H4 (cell line): ENCODE results near the gene CAST. TPM values are rescaled to one million over a fixed set of nuclear protein-coding genes. Genes with fewer than 3 reads are reported as not detected.
"Not testable (repeated sequence)": the region's sequence is repeated elsewhere in the genome, so short reads cannot be mapped to it uniquely, and the experiment has no call there.

ENCODE experiments used
- DNase-seq: peaks from one replicate; pipeline ENCODE4 v3.0.0-alpha.2; 2015; ENCODE audit warnings: low spot score
- total RNA-seq: library from RNA; depleted of rRNA; stranded (reverse); fragments of >200 nt; shearing (Covaris generic); gene quantifications from 2 replicates; pipeline ENCODE4 v1.2.3, GENCODE V29; 2014

CAST gene
- total RNA-seq, 1 experiment from 2014 or later = 126 TPM

DNA sequence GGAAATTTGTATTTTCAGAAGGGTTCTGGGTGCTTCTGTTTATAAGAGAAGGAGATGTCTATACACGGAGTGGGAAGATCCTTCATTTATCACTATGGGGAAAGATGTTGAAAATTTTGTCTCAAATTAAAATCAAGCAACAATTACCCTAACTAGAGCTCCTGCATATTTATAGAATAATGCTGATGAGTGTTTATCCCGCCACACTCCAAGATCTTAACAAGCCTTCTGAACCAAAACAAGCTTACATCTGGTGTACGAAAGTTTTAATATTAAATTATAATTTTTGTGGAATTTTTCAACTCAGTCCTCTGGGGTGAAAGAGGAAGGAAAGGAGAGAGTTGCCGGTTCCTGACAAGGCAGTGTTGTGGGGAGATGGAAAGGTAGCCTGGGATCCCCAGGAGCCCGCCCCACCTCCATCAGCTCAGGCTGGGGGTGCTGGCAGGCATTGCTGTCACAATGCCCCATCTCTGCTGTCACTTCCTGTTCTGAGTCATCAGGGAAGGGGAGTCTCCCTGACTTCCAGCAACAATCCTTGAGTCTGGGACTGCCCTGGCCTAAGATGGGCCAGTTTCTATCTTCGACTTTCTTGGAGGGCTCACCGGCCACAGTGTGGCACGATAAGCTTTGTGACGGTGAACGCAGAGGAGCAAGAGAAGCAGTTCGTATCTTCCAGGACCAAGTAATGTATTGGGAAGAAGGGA lies 81.0 kb downstream of the CAST start:
- no peak for DNase-seq

DNA sequence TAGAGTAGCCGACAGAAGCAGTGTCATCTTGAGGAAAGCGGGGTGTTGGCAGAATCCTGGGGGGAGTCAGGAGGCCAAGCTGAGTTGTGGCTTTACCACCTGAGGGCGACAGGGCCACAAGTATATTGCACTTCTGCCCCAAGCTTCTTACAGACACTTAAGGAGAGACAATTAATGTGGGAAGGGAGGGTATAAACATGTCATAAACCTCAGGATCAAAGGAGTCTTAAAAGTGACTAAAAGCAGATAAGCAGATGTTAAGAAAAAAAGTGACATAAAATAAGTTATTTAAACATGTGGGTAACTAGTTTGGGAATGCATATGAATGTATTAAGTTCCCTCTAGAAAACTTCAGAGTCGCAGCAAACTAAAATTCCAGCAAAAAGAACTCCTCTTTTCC lies 81.6 kb downstream of the CAST start:
- no peak for DNase-seq

DNA sequence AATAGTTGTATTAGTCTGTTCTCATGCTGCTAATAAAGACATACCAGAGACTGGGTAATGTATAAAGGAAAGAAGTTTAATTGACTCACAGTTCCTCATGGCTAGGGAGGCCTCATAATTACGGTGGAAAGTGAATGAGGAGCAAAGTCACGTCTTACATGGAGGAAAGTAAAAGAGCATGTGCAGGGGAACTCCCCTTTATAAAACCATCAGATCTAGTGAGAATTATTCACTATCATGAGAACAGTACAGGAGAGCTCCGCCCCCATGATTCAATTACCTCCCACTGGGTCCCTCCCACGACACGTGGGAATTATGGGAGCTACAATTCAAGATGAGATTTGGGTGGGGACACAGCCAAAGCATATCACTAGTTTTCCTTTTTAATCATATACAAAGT lies 82.0 kb downstream of the CAST start:
- DNase-seq = not testable (repeated sequence)

DNA sequence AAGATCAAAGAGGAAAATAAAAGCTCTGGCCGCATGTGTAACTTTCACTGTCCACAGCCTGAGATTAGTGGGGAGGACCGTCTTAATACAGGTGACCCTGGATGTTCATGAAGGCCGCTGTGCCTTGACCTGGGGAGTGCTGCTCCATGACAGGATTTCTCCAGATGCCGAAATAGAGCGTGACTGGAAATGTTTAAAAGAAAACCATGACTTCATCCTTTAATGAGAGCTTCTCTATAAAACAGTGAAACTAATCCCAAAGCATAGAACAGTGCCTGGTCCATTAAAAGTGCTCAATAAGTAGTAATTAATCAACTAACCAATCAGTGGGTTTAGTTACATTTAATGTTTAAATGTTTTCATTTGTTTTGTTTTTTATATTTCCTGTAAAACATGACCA lies 82.8 kb downstream of the CAST start:
- no peak for DNase-seq

DNA sequence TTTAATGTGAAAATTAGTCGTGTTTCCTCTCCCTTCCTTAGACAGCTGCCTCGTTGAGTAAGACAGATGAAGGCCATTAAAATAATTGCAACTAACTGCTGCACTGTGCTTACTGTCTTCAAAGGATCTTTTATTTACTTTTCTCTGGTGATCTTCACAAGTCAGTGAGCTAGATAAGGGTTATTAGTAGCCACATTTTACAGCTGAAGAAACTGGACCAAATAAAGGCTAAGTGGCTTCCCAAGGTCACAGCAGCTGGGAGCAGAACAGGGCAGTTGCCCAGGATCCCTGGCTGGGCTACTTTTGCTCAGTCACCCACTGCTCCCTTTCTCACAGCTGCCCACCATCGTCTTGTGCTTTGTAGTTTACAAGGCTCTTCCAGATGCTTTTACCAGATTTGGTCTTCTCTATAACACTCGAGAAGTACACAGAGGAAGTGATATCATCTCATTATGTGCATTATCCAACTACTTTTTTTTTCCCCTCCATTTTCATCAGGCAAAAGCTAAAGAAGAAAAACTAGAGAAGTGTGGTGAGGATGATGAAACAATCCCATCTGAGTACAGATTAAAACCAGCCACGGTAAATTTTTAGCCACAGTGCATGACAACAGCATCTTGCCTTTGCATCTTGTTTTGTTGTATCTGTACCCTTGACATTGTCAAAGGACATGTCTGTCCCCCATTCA lies 83.8 kb downstream of the CAST start:
- no peak for DNase-seq

DNA sequence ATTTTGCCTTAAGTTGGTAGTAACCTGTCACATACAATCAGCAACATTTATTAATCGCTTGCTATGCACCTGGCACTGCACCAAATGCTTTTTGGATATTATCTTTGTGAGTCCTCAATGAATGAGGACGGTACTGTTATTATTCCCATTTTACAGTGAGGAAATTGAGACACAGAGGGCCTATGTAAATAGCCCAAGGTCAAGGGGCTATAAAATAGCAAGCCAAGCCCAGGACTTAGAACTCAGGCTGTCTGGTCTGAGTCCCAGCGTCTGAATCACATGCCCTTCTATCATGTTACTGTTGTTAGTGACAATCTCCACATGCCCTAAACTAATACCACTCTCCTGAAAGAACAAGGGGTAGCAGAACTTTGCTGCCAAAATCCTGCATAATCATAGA lies 85.5 kb downstream of the CAST start:
- DNase-seq = no peak

DNA sequence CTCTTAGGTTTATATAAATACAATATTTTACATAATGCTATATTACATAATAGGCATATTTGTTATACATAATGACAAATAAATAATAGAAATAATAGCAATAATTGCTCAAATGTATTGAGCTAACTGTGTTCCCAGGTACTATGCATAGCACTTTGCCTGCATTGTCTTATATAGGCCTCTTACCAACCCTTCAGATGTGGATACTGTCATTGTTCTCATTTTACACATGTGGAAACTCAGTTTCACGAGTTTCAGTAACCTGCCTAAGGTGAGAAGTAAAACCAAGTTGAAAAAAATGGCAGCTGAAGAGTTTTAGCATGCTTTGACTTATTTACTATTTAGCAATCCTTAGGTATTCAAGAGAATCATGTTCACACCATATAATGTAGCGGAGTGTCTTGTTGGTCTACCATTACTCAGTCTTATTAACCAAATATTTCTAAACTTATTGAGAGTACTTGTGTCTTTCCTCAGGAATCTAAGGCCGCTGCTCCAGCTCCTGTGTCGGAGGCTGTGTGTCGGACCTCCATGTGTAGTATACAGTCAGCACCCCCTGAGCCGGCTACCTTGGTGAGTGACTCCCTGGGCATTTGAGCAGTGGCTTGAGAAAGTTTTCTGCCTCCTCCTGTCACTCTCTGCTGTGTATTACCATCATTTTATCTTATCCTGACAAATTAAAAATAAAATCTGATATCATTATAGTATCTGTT lies 88.1 kb downstream of the CAST start:
- DNase-seq = no peak

DNA sequence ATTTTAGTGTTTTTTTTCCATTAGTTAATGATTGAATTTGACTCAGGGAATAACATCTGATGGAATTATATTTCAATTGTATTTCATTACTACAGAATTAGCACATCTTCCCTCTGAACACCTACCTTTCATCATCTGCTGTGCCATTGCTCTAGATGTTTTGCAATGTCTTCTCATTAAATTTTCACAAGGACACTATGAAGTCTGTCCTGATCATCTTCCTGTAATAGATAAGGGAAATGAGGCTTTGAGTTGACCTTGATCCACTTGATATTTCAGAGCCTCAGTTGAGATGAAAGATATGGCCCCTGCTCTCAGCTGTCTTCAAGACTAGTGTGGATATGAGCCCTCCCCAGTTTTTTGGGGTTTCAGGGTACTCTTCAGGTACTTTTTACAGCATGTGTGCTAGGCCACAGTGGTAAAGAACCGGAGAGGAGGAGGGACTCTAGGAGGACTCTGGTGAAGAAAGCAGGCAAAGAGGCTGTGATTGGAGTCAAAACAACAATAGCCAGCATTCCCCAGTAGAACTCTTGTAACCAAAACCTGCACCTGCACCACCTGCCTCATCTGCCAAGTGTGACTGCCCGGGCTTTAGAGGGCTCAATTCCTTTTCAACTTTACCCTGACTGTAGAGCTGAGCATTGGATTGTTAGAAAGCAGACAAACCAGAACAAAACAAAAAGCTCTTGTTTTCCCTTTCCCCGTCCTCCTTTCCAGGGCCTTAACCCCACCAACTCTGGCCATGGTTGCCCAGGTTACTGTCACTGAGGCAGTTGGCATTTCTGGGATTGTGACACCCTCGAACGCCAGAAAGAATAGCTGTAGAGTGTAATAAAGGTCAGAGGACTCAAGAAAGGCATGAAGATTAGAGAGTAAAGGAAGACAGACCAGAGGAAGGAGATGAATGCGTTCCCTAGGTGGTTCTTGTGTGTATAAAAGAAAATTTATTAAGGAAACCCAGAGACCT lies 89.3 kb downstream of the CAST start:
- DNase-seq = no peak

DNA sequence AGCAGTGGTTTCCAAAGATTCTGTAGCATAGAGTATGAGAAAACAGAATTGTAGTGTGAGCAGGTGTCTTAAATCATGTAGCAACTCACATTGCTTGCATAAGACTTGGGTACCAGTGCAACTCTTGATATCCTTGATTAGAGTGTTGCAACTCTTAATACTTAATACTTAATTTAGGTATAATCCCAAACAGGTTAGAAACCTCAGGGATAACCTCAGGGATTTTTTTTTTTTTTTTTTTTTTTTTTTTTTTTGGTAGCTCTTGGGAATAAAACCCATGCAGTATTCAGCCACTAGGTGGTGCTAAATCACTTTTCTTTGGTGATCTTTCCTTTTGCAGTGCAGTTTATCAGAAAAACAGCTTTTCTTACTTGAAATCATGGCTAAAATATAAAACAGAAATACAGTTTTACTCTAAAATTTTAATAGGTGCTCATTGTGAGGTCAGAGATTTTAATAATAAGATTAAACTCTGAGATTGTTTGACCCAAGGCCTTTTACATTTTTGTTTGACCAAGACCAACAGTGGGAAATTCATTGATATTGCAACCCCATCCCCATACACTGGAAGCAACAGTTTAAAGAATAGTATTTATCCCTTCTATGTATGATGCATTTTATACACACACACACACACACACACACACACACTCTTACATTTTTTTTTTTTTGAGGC lies 90.3 kb downstream of the CAST start:
- DNase-seq = peak; percentile 53

DNA sequence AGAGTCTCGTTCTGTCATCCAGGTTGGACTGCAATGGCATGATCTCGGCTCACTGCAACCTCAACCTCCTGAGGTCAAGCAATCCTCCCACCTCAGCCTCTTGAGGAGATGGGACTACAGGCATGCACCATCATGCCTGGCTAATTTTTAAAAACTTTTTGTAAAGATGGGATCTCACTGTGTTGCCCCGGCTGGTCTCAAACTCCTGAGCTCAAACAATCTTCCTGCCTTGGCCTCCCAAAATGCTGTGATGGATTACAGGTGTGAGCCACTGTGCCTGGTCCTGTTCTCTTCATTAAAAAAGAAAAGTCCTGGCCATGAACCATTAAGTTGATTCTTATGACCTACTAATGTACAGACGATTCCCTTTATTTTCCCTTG lies 90.8 kb downstream of the CAST start:
- no peak for DNase-seq

DNA sequence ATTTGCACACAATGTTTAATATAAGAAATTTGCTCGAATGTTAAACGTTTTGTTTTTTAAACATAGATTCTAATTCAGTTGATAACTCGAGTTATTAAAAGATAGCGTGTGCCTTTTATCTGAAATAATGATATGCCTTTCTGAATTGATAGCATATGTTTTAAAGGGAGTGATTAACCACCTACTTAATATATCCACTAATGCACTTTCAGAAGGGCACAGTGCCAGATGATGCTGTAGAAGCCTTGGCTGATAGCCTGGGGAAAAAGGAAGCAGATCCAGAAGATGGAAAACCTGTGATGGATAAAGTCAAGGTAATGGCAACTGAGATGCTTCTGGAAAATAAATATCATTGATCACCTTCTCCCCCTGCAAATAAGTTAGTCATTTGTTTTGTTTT lies 91.7 kb downstream of the CAST start:
- no peak for DNase-seq

DNA sequence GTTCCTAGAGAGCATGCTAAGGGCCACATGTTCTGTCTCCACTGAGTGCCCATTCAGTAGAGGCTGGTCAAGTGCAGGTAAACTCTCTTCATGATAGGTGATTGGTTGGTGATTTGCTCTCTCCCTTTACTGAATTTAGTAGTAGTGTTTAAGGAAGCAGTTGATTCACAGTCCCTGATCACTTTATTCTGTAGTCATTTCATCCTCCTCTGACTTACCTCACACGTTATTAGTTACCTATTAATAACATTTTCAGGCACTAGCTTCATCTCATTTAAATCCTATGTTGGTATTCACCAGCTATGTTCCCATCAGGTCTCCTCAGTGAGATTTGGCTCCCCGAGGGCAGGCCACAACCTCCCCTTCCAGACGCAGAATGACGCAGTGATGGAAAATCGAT lies 93.7 kb downstream of the CAST start:
- no peak for DNase-seq

DNA sequence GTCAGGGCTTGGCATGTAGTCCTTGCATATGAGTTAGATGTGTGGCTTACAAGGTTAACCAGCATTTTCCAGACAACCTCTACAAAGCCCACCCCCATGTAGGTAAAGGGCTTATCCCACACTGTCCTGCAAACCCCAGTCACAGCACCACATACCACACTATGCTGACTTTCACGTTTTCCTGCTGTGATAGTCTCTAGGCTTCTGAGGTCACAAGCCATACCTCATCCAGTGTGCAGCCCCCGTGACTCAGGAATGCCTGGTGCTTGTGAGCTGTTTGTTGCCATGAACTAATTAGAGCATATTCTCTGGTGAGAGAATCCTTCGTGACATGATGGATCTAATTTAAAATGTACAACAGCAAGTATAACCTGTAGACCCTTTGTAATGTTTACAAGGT lies 94.8 kb downstream of the CAST start:
- DNase-seq = no peak

DNA sequence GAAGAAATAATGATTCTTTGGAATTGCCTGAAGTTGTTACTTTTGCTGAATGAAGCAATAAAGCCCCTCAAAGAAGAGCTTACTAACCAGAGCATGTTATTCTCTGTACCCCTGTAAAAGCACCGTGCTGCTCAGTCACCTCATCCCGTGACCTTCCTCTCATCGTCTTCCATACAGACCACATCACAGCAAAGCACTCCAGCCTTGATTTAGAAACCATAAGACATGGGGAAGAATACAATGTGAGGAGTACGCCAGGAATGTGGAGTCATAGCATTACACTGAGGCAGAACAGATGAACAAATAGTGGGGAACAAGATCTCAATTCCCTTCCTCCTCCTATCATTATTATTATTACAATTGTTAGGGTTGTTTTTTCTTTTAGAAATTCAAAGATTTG lies 96.4 kb downstream of the CAST start:
- DNase-seq = no peak

DNA sequence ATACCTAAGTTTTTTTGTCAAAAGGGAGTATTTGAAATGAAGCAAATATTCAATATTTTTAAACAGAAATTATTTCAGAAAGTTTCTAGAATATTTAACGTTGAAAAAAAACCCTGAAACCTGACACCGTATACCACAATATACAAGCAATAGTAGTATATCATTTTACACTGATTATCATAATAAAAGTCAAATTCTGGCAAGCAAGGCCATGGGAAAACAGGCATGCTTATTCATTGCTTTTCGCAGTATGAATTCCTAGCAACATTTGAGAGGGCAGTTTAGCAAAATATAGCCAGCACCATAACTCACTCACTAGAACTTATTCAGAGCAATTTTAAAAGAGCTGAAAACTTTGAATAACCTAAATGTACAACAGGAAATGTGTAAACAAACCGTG lies 99.4 kb downstream of the CAST start:
- no peak for DNase-seq

DNA sequence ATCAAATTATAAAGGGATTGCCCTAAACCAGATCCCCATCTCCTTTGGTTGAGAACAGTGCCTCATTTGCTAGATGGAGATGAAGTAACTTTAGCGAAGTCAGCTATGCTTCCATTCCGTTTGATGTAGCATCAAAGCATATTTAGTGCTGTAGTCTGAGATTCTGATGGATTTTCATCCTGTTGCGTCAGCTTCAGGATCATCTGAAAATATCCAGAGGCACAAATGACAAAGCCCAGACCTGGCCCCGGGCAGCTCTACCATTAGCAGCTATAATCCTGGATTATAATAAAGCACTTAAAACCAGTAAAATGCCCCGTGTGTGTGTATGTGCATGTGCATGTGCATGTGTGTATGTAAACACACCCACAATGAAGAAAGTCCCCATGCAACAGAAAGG lies 100.8 kb downstream of the CAST start:
- DNase-seq = no peak

DNA sequence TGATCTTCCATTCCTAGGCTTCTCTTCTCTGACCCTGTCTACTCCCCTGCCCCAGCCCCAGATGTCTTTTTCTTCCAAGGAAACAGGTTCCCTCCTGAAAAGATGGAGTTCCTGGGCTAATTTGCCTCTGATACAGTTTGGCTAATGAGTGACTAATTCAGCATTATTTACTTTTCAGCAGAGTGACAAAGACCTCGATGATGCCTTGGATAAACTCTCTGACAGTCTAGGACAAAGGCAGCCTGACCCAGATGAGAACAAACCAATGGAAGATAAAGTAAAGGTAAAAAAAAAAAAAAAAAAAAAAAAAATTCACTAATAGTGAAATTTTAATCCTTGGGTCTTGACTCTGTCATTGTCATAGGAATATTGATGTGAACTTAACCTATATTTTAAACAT lies 102.9 kb downstream of the CAST start:
- DNase-seq = no peak

DNA sequence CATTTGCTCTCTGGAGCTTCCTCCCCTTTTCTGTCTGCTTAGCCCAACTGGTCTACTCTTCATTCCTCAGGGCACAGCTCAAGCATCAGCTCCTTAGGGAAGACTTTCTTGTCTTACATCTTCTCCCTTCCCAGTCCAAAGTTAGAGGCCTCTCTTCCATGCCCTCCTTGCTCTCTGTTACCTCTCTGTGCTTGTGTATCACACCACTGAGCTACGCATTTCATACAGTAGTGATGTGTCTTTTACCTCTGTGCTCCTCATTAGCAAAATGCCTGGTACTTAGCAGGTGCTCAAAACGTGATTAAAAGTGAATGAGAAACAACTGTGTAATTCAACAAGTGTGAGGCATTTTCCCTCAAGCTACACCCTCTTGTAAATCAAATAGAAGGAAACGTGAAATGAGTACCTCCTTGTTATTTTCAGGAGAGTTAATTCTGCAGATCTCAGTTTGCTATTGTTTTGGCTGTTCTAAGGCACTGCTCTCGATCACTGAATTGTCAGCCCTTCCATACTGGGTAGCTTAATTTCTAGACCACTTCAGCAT lies 106.6 kb downstream of the CAST start:
- no peak for DNase-seq

DNA sequence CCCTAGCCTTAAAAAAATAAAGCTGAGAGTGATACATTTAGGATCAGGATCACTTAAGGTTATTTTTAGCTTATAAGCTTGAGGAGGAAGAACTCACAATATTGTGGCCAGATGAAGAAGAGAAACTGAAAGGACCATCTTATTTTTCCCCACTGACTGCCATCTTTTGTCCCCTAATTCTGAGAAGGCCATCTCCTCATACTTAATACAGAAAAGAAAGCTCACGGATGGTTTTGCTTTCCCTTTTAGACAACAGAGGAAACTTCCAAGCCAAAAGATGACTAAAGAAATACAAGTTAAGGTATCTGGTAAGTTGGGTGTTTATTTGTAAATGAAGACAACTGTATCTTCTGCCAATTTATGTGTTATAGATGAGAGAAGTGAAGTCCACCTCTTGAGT lies 109.2 kb downstream of the CAST start:
- DNase-seq = no peak

DNA sequence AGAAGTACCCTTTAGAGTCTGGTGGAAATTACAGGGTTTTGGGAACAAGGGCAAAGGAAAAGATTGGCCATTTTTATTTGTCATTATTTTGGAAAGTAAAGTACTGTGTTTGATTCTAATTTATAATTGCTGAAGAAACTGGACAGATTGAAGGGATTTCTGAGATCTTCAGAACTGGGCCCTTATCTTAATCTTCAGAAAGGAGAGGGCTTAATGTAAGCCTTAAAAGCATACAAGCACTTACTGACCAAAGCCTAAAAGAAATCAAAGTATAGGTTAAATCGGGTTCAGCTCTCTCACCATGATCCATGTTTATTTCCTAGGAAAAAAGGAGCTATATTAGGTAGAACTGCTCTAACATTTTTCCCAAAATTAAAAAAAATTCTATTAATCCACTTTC lies 109.9 kb downstream of the CAST start:
- no peak for DNase-seq

DNA sequence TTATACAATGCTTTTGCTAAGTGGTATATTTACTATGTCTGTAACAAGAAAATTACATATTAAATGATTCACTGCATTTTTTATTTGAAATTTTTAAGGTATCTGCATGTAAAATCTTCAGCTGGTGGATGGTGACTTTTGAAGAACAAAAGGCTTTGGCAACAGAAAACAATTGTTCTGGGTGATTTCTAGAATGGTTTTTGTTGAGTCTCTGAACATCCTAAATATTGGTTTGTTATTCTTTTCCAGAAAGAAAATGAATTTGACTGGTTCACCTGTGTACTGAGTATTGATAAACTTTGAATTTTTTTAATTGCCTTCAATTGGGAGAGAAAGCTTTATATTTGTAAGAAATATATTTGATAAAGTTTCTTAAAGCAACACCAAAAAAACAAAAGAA lies 110.4 kb downstream of the CAST start:
- no peak for DNase-seq
